ENCODE data around the gene CRISPLD2. TPM values are rescaled to one million over a fixed set of nuclear protein-coding genes. Genes with fewer than 3 reads are reported as not detected.
"Not testable (repeated sequence)": the region's sequence is repeated elsewhere in the genome, so short reads cannot be mapped to it uniquely, and the experiment has no call there.

The CRISPLD2 gene
- total RNA-seq, 2 donors from 2014 or later: 0.30 to 0.66 TPM

DNA sequence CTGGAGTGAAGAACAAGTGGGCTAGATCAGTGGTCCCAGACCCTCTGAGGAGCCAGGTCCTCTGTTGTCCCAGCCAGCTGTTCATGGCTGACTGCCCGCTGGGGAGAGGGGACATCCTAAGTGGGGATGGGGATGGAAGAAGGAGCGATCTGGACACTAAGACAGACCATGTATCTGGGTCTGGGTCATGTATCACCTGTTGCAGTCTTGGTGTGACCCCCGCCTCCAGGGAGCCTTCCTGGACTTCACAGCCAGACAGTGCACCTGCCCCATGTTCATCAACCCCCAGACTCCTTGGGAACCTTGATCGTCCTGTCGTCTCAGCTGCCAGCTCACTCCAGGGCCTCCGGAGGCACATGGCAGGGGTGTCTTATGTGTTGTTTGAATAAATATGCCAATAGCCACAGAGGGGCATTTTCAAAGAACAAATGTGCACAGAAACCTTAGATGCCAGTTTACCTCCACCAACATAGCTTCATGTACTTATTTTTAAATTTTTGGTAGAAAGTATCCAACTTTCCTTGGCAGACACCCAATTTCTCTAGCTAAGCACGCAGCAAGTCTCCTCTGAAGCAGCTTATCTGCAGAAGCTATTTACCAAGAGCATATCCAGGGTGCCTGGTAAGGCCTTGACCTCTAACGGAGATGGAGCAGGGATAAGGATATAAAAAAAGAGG is 43.2 kb downstream of the CRISPLD2 start:
- ATAC-seq (replicated peaks): no peak
- no peak overlapping the region for H3K27ac Mint-ChIP-seq
- H3K36me3 Mint-ChIP-seq (ENCODE audit: low read depth): peaks cover 6% of the 10 kb centered on the region
- H3K27me3 Mint-ChIP-seq: no peaks in the 10 kb centered on the region
- no peak overlapping the region for H3K4me3 Mint-ChIP-seq
- no peaks in the 10 kb centered on the region for H3K4me1 Mint-ChIP-seq
- H3K9me3 Mint-ChIP-seq: peaks cover 12% of the 10 kb centered on the region

DNA sequence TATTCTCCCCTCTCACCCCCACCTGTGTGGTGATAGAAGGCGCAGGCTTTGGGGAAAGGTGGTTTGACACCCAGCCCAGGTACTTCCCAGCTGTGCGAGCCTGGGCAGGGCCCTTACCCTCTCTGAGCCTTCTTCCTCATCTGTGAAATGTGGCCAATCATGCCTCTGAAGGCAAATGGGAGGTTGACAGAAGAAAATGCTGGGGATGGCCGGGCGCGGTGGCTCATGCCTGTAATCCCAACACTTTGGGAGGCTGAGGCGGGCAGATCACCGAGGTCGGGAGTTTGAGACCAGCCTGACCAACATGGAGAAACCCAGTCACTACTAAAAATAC is 43.7 kb downstream of the CRISPLD2 start:
- H3K4me3 Mint-ChIP-seq: no peak overlapping the region
- H3K27me3 Mint-ChIP-seq: no peaks in the 10 kb centered on the region
- ATAC-seq (replicated peaks): no peak
- H3K9me3 Mint-ChIP-seq: peaks cover 12% of the 10 kb centered on the region
- no peak overlapping the region for H3K27ac Mint-ChIP-seq
- peaks cover 6% of the 10 kb centered on the region for H3K36me3 Mint-ChIP-seq (ENCODE audit: low read depth)
- H3K4me1 Mint-ChIP-seq: no peaks in the 10 kb centered on the region

DNA sequence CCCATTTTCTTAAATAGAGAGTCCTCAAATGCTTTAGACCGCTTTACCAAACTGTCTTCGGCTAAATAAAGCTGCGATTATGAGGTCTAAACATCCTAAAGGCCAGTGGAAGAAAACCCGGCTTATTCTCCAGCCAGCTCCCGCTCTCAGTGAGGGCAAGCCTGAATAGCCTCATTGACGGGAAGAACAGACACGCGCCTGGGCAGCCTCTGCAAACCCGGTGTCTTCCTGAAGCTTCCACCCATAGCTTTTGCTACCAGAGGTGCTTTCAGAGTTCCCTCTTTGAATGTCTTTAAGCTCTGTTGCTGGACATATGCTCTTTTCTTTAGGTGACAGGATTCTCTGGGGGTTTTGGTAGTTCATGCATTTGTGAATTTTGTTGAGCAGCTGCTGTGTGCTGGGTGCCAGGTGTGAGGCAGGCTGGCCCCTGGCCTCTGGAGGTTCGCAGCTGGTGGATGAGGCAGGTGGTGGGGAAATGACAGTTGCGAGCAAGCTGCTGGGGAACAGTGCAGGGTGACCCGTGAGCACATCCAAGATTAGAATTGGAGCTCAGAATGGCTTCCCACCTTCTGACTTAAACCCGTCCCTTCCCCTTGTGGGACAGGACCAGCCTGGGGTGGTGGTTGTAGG is 44.7 kb downstream of the CRISPLD2 start:
- H3K9me3 Mint-ChIP-seq: peaks cover 12% of the 10 kb centered on the region
- H3K4me3 Mint-ChIP-seq: no peak overlapping the region
- H3K4me1 Mint-ChIP-seq: no peaks in the 10 kb centered on the region
- no peak overlapping the region for H3K27ac Mint-ChIP-seq
- H3K36me3 Mint-ChIP-seq (ENCODE audit: low read depth): peaks cover 6% of the 10 kb centered on the region
- no peak for ATAC-seq (replicated peaks)
- no peaks in the 10 kb centered on the region for H3K27me3 Mint-ChIP-seq

DNA sequence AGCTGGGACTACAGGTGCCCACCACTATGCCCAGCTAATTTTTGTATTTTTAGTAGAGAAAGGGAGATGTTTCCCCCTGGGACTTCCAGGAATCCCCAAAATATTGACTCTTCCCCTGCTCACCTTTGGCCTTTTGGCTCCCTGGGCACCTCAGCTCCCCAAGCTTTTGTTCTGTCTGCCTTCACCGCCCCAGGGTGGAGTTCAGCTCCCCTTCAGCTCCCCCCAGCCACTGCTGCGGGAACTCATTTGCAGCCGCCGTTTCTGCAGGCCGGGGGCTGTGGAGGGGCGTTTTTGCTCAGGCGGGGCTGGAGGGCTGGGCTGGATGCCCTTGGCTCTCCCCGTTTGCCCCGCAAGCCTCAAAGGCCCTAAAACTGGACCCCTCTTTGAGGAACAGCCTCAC is 47.9 kb downstream of the CRISPLD2 start:
- Mint-ChIP-seq H3K27ac (no peak overlapping the region), H3K27me3 (no peaks in the 10 kb centered on the region), H3K4me3 (no peak overlapping the region), H3K36me3 (ENCODE audit: low read depth) (no peaks in the 10 kb centered on the region), H3K4me1 (no peaks in the 10 kb centered on the region), H3K9me3 (no peaks in the 10 kb centered on the region)
- ATAC-seq (replicated peaks): no peak

- ATAC-seq (replicated peaks): no peak
- Mint-ChIP-seq H3K36me3 (ENCODE audit: low read depth) (no peaks in the 10 kb centered on the region), H3K9me3 (no peaks in the 10 kb centered on the region), H3K27ac (no peak overlapping the region), H3K4me3 (no peak overlapping the region), H3K4me1 (no peaks in the 10 kb centered on the region), H3K27me3 (no peaks in the 10 kb centered on the region)
Observed at GRCh38 chr16:84868328-84868727, 48.5 kb downstream of the CRISPLD2 start.

- Mint-ChIP-seq H3K36me3 (ENCODE audit: low read depth) (no peaks in the 10 kb centered on the region), H3K4me1 (no peaks in the 10 kb centered on the region), H3K27me3 (no peaks in the 10 kb centered on the region), H3K27ac (no peak overlapping the region), H3K4me3 (no peak overlapping the region), H3K9me3 (no peaks in the 10 kb centered on the region)
- no peak for ATAC-seq (replicated peaks)
Observed at GRCh38 chr16:84868829-84869472, 49.2 kb downstream of the CRISPLD2 start.

DNA sequence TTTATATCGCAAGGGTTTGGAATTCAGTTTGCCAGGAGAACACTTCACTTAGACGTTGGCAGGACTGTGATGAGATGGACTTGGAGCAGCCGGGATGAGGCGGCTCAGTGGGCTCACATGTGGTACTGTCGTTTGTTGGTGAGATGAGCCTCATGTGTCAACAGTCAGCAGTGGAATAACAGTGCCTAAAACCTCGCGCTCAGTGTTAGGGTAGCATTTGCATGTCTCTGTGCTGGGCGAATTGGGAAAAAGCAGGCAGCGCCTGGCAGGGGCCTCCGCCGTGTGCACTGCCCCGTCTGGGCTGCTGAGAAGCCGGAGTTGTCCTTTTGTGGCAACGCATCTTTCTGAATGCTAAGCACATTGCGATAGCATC is 49.7 kb downstream of the CRISPLD2 start:
- Mint-ChIP-seq H3K27me3 (no peaks in the 10 kb centered on the region), H3K9me3 (no peaks in the 10 kb centered on the region), H3K27ac (no peak overlapping the region), H3K4me1 (no peaks in the 10 kb centered on the region), H3K36me3 (ENCODE audit: low read depth) (no peaks in the 10 kb centered on the region), H3K4me3 (no peak overlapping the region)
- ATAC-seq (replicated peaks): no peak

GRCh38 chr16:84872971-84873370 is 53.2 kb downstream of the CRISPLD2 start:
- H3K9me3 Mint-ChIP-seq; ATAC-seq (replicated peaks); H3K36me3 Mint-ChIP-seq (ENCODE audit: low read depth); H3K4me3 Mint-ChIP-seq; H3K4me1 Mint-ChIP-seq; H3K27me3 Mint-ChIP-seq; H3K27ac Mint-ChIP-seq: not testable (repeated sequence)

GRCh38 chr16:84874004-84874435 is 54.2 kb downstream of the CRISPLD2 start:
- no peaks in the 10 kb centered on the region for H3K36me3 Mint-ChIP-seq (ENCODE audit: low read depth)
- no peaks in the 10 kb centered on the region for H3K27me3 Mint-ChIP-seq
- no peak for ATAC-seq (replicated peaks)
- no peak overlapping the region for H3K4me3 Mint-ChIP-seq
- H3K27ac Mint-ChIP-seq: no peak overlapping the region
- no peaks in the 10 kb centered on the region for H3K9me3 Mint-ChIP-seq
- no peaks in the 10 kb centered on the region for H3K4me1 Mint-ChIP-seq

DNA sequence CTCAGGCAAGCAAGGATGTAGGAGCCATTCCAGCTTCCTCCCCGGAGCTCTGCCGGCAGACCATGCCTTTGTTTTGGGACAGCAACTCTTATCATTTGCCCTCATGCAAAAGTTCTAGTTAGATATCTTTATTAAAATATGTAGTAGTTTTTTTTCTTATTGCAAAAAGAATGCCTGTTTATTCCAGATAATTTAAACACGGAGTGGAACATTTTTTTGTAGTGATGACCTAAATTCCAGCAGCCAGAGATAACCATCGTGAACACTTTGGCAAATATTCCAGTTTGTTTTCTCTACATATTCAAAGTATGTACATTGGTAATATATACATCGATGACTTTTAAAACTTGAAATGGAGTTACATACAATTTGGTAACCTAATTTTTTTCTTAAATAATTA is 54.8 kb downstream of the CRISPLD2 start:
- Mint-ChIP-seq H3K36me3 (ENCODE audit: low read depth) (no peaks in the 10 kb centered on the region), H3K9me3 (peaks cover under 1% of the 10 kb centered on the region), H3K27me3 (no peaks in the 10 kb centered on the region), H3K4me3 (no peak overlapping the region), H3K4me1 (peaks cover 2% of the 10 kb centered on the region), H3K27ac (no peak overlapping the region)
- no peak for ATAC-seq (replicated peaks)

DNA sequence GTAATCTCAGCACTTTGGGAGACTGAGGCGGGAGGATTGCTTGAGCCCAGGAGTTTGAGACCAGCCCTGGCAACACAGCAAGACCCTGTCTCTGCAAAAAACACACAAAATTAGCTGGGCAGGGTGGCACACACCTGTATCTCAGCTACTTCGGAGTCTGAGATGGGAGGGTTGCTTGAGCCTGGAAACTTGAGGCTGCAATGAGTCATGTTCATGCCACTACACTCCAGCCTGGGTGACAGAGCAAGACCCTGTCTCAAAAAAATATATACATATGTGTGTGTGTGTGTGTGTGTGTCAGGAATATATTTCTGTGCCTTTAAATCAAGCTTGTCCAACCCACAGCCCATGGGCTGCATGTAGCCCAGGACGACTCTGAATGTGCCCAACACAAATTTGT is 55.2 kb downstream of the CRISPLD2 start:
- H3K36me3 Mint-ChIP-seq (ENCODE audit: low read depth): no peaks in the 10 kb centered on the region
- ATAC-seq (replicated peaks): no peak
- H3K27me3 Mint-ChIP-seq: no peaks in the 10 kb centered on the region
- no peak overlapping the region for H3K27ac Mint-ChIP-seq
- peaks cover 6% of the 10 kb centered on the region for H3K4me1 Mint-ChIP-seq
- peaks cover 3% of the 10 kb centered on the region for H3K9me3 Mint-ChIP-seq
- no peak overlapping the region for H3K4me3 Mint-ChIP-seq

GRCh38 chr16:84875846-84876245 is 56.1 kb downstream of the CRISPLD2 start:
- H3K4me3 Mint-ChIP-seq: no peak overlapping the region
- peaks cover 3% of the 10 kb centered on the region for H3K9me3 Mint-ChIP-seq
- H3K27me3 Mint-ChIP-seq: no peaks in the 10 kb centered on the region
- H3K27ac Mint-ChIP-seq: no peak overlapping the region
- H3K4me1 Mint-ChIP-seq: peaks cover 8% of the 10 kb centered on the region
- no peaks in the 10 kb centered on the region for H3K36me3 Mint-ChIP-seq (ENCODE audit: low read depth)
- no peak for ATAC-seq (replicated peaks)

DNA sequence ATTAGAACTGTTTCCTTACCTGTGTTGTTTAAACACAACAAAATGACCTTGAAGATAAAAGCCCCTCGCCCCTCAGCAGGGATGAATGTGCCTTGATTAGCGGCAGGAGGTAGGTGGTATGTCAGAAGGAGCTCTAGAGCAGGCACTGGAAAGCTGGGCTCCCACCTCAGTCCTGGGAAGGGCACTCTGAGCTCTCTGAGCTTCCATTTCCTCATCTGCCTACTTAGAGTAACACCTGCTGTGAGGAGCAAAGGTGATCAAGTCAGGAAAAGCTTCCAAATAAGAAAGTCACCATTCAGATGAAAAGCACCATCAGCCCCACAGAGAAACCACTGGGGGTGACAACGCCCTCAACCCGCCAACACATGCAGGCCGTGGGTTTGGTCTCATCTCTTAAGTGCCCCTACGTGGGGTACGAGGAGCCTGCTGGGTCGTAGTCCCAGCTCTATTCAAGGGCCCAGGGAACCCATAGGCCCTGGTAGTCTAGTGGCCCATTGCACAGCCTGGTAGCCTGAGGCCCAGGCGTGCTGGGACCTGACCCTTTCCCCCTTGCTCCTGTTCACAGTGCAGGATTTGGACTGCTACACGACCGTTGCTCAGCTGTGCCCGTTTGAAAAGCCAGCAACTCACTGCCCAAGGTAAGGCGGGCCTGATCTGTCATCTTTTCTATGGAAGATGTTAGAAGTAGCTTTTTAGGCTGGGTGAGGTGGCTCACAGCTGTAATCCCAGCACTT is 57.3 kb downstream of the CRISPLD2 start:
- no peaks in the 10 kb centered on the region for H3K27me3 Mint-ChIP-seq
- peaks cover 3% of the 10 kb centered on the region for H3K9me3 Mint-ChIP-seq
- ATAC-seq (replicated peaks): no peak
- no peak overlapping the region for H3K27ac Mint-ChIP-seq
- H3K4me3 Mint-ChIP-seq: no peak overlapping the region
- H3K36me3 Mint-ChIP-seq (ENCODE audit: low read depth): no peaks in the 10 kb centered on the region
- peaks cover 8% of the 10 kb centered on the region for H3K4me1 Mint-ChIP-seq

GRCh38 chr16:84878770-84879169 is 59.0 kb downstream of the CRISPLD2 start:
- ATAC-seq (replicated peaks): no peak
- Mint-ChIP-seq H3K27me3 (no peaks in the 10 kb centered on the region), H3K4me1 (peaks cover 8% of the 10 kb centered on the region), H3K27ac (no peak overlapping the region), H3K36me3 (ENCODE audit: low read depth) (no peaks in the 10 kb centered on the region), H3K9me3 (peaks cover 3% of the 10 kb centered on the region), H3K4me3 (no peak overlapping the region)
